HEK293 (cell line): Measurements from ENCODE around the gene ERI3.

Experiments
- CTCF ChIA-PET: fragments of 350-600 bp; formaldehyde crosslinking; extraction: SDS; loops from one replicate; lab custom pipeline; 2021; ENCODE audit warnings: antibody characterized with exemption; lab: Yijun Ruan, JAX
- POLR2A ChIA-PET: fragments of 300-600 bp; formaldehyde crosslinking; extraction: SDS; loops from one replicate; lab custom pipeline; 2020; ENCODE audit warnings: antibody characterized with exemption, inconsistent platforms; lab: Yijun Ruan, JAX
- H3K27ac ChIP-seq: fragments of 200-500 bp; sonication (Bioruptor generic); 2 replicates; pipeline ENCODE4 v1.5.1; 2014; ENCODE audit warnings: low read depth, low read length, control low read depth, inconsistent platforms; ENCODE audit errors: extremely low read depth
- H3K36me3 ChIP-seq, 2 experiments: fragments of 200-500 bp in 1 of 2; sonication (Bioruptor generic) in 1 of 2; 1 replicate in 1 of 2; 2 replicates in 1 of 2; pipeline ENCODE4 v1.5.1; 2014 to 2017; ENCODE audit warnings: inconsistent platforms in 2 of 2, low read length in 2 of 2; ENCODE audit not compliant: control insufficient read depth in 2 of 2, insufficient read depth in 1 of 2
- H3K4me1 ChIP-seq: fragments of 200-500 bp; sonication (Bioruptor generic); 2 replicates; pipeline ENCODE4 v1.5.1; 2014; ENCODE audit warnings: mild to moderate bottlenecking, low read length, inconsistent platforms; ENCODE audit not compliant: control insufficient read depth, insufficient read depth
- H3K4me3 ChIP-seq: 2 replicates; pipeline ENCODE4 v1.5.1; 2011; ENCODE audit warnings: low read depth, mild to moderate bottlenecking, control low read depth, low read length, moderate library complexity
- H3K9me3 ChIP-seq: fragments of 200-500 bp; sonication (Bioruptor generic); 2 replicates; pipeline ENCODE4 v1.5.1; 2014; ENCODE audit warnings: low read depth, low read length, inconsistent platforms; ENCODE audit not compliant: control insufficient read depth, insufficient read depth
- BCL11A ChIP-seq: fragments of 450-650 bp; formaldehyde crosslinking; IDR thresholded peaks from 2 replicates; pipeline ENCODE4 v1.5.1; 2016; ENCODE audit warnings: low read depth, missing biosample characterization, missing genetic modification characterization
- CTCF ChIP-seq: fragments of 450-650 bp; formaldehyde crosslinking; IDR thresholded peaks from 2 replicates; pipeline ENCODE4 v1.5.1; 2016; ENCODE audit warnings: missing biosample characterization, missing genetic modification characterization
- GFI1B ChIP-seq: fragments of 450-650 bp; formaldehyde crosslinking; IDR thresholded peaks from 2 replicates; pipeline ENCODE4 v1.5.1; 2016; ENCODE audit warnings: missing biosample characterization, missing genetic modification characterization
- GLIS1 ChIP-seq: fragments of 450-650 bp; formaldehyde crosslinking; IDR thresholded peaks from 2 replicates; pipeline ENCODE4 v1.5.1; 2016; ENCODE audit warnings: missing biosample characterization, missing genetic modification characterization
- KLF7 ChIP-seq: fragments of 450-650 bp; formaldehyde crosslinking; IDR thresholded peaks from 2 replicates; pipeline ENCODE4 v1.5.1; 2016; ENCODE audit warnings: missing biosample characterization, missing genetic modification characterization, borderline replicate concordance
- MZF1 ChIP-seq: fragments of 450-650 bp; formaldehyde crosslinking; IDR thresholded peaks from 2 replicates; pipeline ENCODE4 v1.5.1; 2017; ENCODE audit warnings: missing biosample characterization, missing genetic modification characterization, borderline replicate concordance
- OVOL3 ChIP-seq: fragments of 450-650 bp; formaldehyde crosslinking; IDR thresholded peaks from 2 replicates; pipeline ENCODE4 v1.5.1; 2016; ENCODE audit warnings: missing biosample characterization, missing genetic modification characterization
- PRDM1 ChIP-seq: fragments of 450-650 bp; formaldehyde crosslinking; IDR thresholded peaks from 2 replicates; pipeline ENCODE4; 2016; ENCODE audit warnings: missing biosample characterization, missing genetic modification characterization
- REPIN1 ChIP-seq: fragments of 450-650 bp; formaldehyde crosslinking; IDR thresholded peaks from 2 replicates; pipeline ENCODE4 v1.5.1; 2017; ENCODE audit warnings: missing biosample characterization, missing genetic modification characterization, low read depth
- SP3 ChIP-seq: fragments of 450-650 bp; formaldehyde crosslinking; IDR thresholded peaks from 2 replicates; pipeline ENCODE4 v1.5.1; 2016; ENCODE audit warnings: missing biosample characterization, missing genetic modification characterization
- YY2 ChIP-seq: fragments of 450-650 bp; formaldehyde crosslinking; IDR thresholded peaks from 2 replicates; pipeline ENCODE4 v1.5.1; 2016; ENCODE audit warnings: missing biosample characterization, missing genetic modification characterization
- ZBTB7A ChIP-seq: fragments of 450-650 bp; formaldehyde crosslinking; IDR thresholded peaks from 2 replicates; pipeline ENCODE4 v1.5.1; 2016; ENCODE audit warnings: low read depth, missing biosample characterization, missing genetic modification characterization
- ZBTB8A ChIP-seq: fragments of 450-650 bp; formaldehyde crosslinking; IDR thresholded peaks from 2 replicates; pipeline ENCODE4 v1.5.1; 2016; ENCODE audit warnings: missing biosample characterization, missing genetic modification characterization
- ZIC2 ChIP-seq: fragments of 450-650 bp; formaldehyde crosslinking; IDR thresholded peaks from 2 replicates; pipeline ENCODE4 v1.5.1; 2016; ENCODE audit warnings: missing biosample characterization, missing genetic modification characterization
- ZNF19 ChIP-seq: fragments of 450-650 bp; formaldehyde crosslinking; IDR thresholded peaks from 2 replicates; pipeline ENCODE4; 2016; ENCODE audit warnings: missing biosample characterization, missing genetic modification characterization, low read depth
- ZNF274 ChIP-seq, 2 experiments: fragments of 200-500 bp in 1 of 2; fragments of 450-650 bp in 1 of 2; sonication (Bioruptor generic) in 1 of 2; formaldehyde crosslinking in 1 of 2; IDR thresholded peaks; 2 replicates each; pipeline versions ENCODE4 v1.5.1 to v1.6.1; 2014 to 2016; ENCODE audit warnings: borderline replicate concordance in 1 of 2, inconsistent platforms in 1 of 2, low read length in 1 of 2, missing biosample characterization in 1 of 2, missing genetic modification characterization in 1 of 2
- ZNF398 ChIP-seq: fragments of 450-650 bp; formaldehyde crosslinking; IDR thresholded peaks from 2 replicates; pipeline ENCODE4 v1.5.1; 2017; ENCODE audit warnings: missing biosample characterization, missing genetic modification characterization
- ZNF544 ChIP-seq: fragments of 450-650 bp; formaldehyde crosslinking; IDR thresholded peaks from 2 replicates; pipeline ENCODE4 v1.5.0; 2017; ENCODE audit warnings: missing biosample characterization, missing genetic modification characterization
- ZNF555 ChIP-seq: fragments of 450-650 bp; formaldehyde crosslinking; conservative IDR thresholded peaks from 2 replicates; pipeline ENCODE4 v1.5.1; 2017; ENCODE audit warnings: missing biosample characterization, mild to moderate bottlenecking, missing genetic modification characterization, inconsistent platforms
- ZNF585B ChIP-seq: fragments of 450-650 bp; formaldehyde crosslinking; IDR thresholded peaks from 2 replicates; pipeline ENCODE4 v1.5.1; 2016; ENCODE audit warnings: missing biosample characterization, missing genetic modification characterization
- ZNF596 ChIP-seq: fragments of 450-650 bp; IDR thresholded peaks from 2 replicates; pipeline ENCODE4 v1.5.0; 2018; ENCODE audit warnings: missing biosample characterization, mild to moderate bottlenecking, missing genetic modification characterization, moderate library complexity
- ZNF600 ChIP-seq: fragments of 450-650 bp; formaldehyde crosslinking; IDR thresholded peaks from 2 replicates; pipeline ENCODE4 v1.5.1; 2016; ENCODE audit warnings: missing biosample characterization, missing genetic modification characterization
- ZNF621 ChIP-seq: fragments of 450-650 bp; formaldehyde crosslinking; IDR thresholded peaks from 2 replicates; pipeline ENCODE4 v1.5.1; 2017; ENCODE audit warnings: missing biosample characterization, missing genetic modification characterization
- ZNF843 ChIP-seq: fragments of 450-650 bp; formaldehyde crosslinking; IDR thresholded peaks from 2 replicates; pipeline ENCODE4 v1.5.1; 2016; ENCODE audit warnings: missing biosample characterization, missing genetic modification characterization
- ZXDB ChIP-seq: fragments of 450-650 bp; formaldehyde crosslinking; IDR thresholded peaks from 2 replicates; pipeline ENCODE4 v1.5.1; 2016; ENCODE audit warnings: missing biosample characterization, missing genetic modification characterization
- TF ChIP-seq, protein P1 (sequence below): fragments of 450-650 bp; formaldehyde crosslinking; IDR thresholded peaks from 2 replicates; pipeline ENCODE4 v1.5.1; 2016; ENCODE audit warnings: missing biosample characterization, missing genetic modification characterization
- TF ChIP-seq, protein P2 (sequence below): fragments of 450-650 bp; formaldehyde crosslinking; conservative IDR thresholded peaks from 2 replicates; pipeline ENCODE4 v1.5.1; 2016; ENCODE audit warnings: low read depth, missing biosample characterization, missing genetic modification characterization

ERI3 gene

DNA sequence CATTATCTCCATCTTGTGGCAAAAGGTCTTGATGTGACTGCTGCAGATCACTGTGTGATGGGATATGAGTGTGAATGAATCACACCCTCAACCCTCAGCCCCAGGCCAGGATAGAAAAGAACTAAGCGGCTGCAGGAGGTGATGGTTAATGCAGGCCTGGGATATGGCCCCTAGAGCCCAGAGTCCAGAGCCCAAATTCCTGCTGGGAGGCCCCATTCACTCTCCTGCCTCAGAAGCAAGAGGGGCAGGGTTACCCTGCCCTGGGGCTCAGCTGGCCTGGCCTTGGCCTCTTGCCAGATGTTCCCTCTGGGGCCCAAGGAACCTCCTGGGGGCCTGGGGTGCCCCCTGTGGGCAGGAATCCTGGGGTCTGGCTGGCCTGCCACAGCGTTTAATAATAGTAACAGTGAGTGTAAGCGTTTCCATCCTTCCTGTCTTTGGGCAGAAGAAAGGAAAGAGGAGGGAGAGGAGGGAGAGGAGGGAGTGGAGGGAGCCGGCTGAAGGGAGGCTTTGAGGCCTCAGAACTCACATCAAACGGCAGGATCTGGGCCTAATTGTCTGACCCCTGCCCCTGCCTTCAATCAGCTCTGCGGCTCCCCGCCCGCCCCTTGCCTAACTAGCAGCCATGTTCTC is 115.6 kb downstream of the ERI3 start:
- CTCF ChIA-PET = interaction anchor here (0.5 to 0.6 kb wide), 4 partner anchors 8 to 355 kb away, joined by 3 to 4 read pairs (median 3); no protein-coding TSS in a partner anchor
- POLR2A ChIA-PET = interaction anchor here (0.6 kb wide), 1 partner anchor 154 kb away, joined by 8 read pairs; no protein-coding TSS in a partner anchor
- H3K4me1 ChIP-seq = peaks cover 19% of the 10 kb centered on the region
- TF ChIP-seq OVOL3 (tag by site-specific recombination) = no peak
- TF ChIP-seq ZBTB8A (tag by site-specific recombination) = peak; percentile 63
- no peak for TF ChIP-seq GFI1B (tag by site-specific recombination)
- TF ChIP-seq ZXDB = no peak
- peak; percentile 58 for TF ChIP-seq ZNF600 (tag by site-specific recombination)
- peak; percentile 95 for TF ChIP-seq GLIS1 (tag by site-specific recombination)
- no peak for TF ChIP-seq ZNF585B (tag by site-specific recombination)
- no peak for TF ChIP-seq ZNF274 (IDR thresholded peaks at IDR 0.05; ENCODE audit: low read length)
- TF ChIP-seq ZNF274 (tag by site-specific recombination; IDR thresholded peaks at IDR 0.05; ENCODE audit: borderline replicate concordance) = no peak
- no peak for TF ChIP-seq SP3 (tag by site-specific recombination)
- no peak for TF ChIP-seq ZNF544
- TF ChIP-seq KLF7 (tag by site-specific recombination) = no peak
- TF ChIP-seq REPIN1 = no peak
- TF ChIP-seq ZNF596 (tag by site-specific recombination) = no peak
- TF ChIP-seq BCL11A = no peak
- no peak for TF ChIP-seq ZNF555
- TF ChIP-seq YY2 = no peak
- peak; percentile 99 for TF ChIP-seq ZIC2 (tag by site-specific recombination)
- no peak for TF ChIP-seq ZNF621 (tag by site-specific recombination)
- TF ChIP-seq MZF1 (tag by site-specific recombination) = no peak
- TF ChIP-seq, protein P1, sequence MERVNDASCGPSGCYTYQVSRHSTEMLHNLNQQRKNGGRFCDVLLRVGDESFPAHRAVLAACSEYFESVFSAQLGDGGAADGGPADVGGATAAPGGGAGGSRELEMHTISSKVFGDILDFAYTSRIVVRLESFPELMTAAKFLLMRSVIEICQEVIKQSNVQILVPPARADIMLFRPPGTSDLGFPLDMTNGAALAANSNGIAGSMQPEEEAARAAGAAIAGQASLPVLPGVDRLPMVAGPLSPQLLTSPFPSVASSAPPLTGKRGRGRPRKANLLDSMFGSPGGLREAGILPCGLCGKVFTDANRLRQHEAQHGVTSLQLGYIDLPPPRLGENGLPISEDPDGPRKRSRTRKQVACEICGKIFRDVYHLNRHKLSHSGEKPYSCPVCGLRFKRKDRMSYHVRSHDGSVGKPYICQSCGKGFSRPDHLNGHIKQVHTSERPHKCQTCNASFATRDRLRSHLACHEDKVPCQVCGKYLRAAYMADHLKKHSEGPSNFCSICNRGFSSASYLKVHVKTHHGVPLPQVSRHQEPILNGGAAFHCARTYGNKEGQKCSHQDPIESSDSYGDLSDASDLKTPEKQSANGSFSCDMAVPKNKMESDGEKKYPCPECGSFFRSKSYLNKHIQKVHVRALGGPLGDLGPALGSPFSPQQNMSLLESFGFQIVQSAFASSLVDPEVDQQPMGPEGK = peak; percentile 71
- TF ChIP-seq ZNF398 (tag by site-specific recombination) = peak; percentile 89
- peak; percentile 55 for TF ChIP-seq CTCF (tag by site-specific recombination)
- TF ChIP-seq, protein P2, sequence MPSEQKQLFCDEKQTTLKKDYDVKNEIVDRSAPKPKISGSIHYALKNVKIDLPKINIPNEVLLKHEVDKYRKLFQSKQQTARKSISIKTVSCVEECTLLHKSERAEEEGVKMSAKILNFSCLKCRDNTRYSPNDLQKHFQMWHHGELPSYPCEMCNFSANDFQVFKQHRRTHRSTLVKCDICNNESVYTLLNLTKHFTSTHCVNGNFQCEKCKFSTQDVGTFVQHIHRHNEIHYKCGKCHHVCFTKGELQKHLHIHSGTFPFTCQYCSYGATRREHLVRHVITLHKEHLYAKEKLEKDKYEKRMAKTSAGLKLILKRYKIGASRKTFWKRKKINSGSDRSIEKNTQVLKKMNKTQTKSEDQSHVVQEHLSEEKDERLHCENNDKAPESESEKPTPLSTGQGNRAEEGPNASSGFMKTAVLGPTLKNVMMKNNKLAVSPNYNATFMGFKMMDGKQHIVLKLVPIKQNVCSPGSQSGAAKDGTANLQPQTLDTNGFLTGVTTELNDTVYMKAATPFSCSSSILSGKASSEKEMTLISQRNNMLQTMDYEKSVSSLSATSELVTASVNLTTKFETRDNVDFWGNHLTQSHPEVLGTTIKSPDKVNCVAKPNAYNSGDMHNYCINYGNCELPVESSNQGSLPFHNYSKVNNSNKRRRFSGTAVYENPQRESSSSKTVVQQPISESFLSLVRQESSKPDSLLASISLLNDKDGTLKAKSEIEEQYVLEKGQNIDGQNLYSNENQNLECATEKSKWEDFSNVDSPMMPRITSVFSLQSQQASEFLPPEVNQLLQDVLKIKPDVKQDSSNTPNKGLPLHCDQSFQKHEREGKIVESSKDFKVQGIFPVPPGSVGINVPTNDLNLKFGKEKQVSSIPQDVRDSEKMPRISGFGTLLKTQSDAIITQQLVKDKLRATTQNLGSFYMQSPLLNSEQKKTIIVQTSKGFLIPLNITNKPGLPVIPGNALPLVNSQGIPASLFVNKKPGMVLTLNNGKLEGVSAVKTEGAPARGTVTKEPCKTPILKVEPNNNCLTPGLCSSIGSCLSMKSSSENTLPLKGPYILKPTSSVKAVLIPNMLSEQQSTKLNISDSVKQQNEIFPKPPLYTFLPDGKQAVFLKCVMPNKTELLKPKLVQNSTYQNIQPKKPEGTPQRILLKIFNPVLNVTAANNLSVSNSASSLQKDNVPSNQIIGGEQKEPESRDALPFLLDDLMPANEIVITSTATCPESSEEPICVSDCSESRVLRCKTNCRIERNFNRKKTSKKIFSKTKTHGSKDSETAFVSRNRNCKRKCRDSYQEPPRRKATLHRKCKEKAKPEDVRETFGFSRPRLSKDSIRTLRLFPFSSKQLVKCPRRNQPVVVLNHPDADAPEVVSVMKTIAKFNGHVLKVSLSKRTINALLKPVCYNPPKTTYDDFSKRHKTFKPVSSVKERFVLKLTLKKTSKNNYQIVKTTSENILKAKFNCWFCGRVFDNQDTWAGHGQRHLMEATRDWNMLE (tag by site-specific recombination) = no peak
- TF ChIP-seq ZBTB7A = no peak
- no peak for TF ChIP-seq PRDM1 (tag by site-specific recombination)
- no peak for TF ChIP-seq ZNF19 (tag by site-specific recombination)
- TF ChIP-seq ZNF843 (tag by site-specific recombination) = no peak

More for the DNA sequence above, 115.6 kb downstream of the ERI3 start:
- H3K4me3 ChIP-seq = no peak overlapping the region
- peaks cover 0 to 33% of the 10 kb centered on the region in 2 experiments; a peak in 2 of 3 replicates for H3K36me3 ChIP-seq
- peak overlapping the region; percentile 45 for H3K27ac ChIP-seq
- H3K9me3 ChIP-seq = no peaks in the 10 kb centered on the region
